HTR-8/SVneo (cell line): Measurements from ENCODE around the gene ADORA1.

Source experiments
- DNase-seq: peaks from one replicate; pipeline ENCODE4 v3.0.0; 2011; ENCODE audit warnings: low spot score, mixed read lengths; ENCODE audit not compliant: insufficient read length
- FAIRE-seq: peaks from 2 replicates; lab custom pipeline; 2011; peaks lifted over from hg19 to GRCh38; lab: Jason Lieb, UNC

Gene ADORA1

GRCh38 chr1:203200916-203201315 lies 73.4 kb downstream of the ADORA1 start:
- FAIRE-seq (no peak), DNase-seq (no peak)

GRCh38 chr1:203201516-203202205 lies 74.1 kb downstream of the ADORA1 start:
- DNase-seq (no peak), FAIRE-seq (no peak)

- peak; percentile 70 for DNase-seq
- peak; percentile 68 for FAIRE-seq
These were observed 75.1 kb downstream of the ADORA1 start for GRCh38 chr1:203202431-203203245.

GRCh38 chr1:203204756-203205155 lies 77.2 kb downstream of the ADORA1 start:
- no peak for DNase-seq
- no peak for FAIRE-seq

- DNase-seq: no peak
- FAIRE-seq: peak; percentile 20
These were observed 78.7 kb downstream of the ADORA1 start for GRCh38 chr1:203206129-203206687.

- no peak for FAIRE-seq
- no peak for DNase-seq
These were observed 80.2 kb downstream of the ADORA1 start for GRCh38 chr1:203207751-203208150.

- DNase-seq (no peak), FAIRE-seq (no peak)
These were observed 80.7 kb downstream of the ADORA1 start for GRCh38 chr1:203208181-203208580.

- DNase-seq: no peak
- no peak for FAIRE-seq
These were observed 82.8 kb downstream of the ADORA1 start for GRCh38 chr1:203210350-203210749.

- FAIRE-seq (no peak), DNase-seq (no peak)
These were observed 83.5 kb downstream of the ADORA1 start for GRCh38 chr1:203210988-203211387.

- DNase-seq: no peak
- no peak for FAIRE-seq
These were observed 84.3 kb downstream of the ADORA1 start for GRCh38 chr1:203211812-203212211.

GRCh38 chr1:203213126-203213525 lies 85.6 kb downstream of the ADORA1 start:
- DNase-seq (no peak), FAIRE-seq (no peak)

GRCh38 chr1:203214871-203215270 lies 87.3 kb downstream of the ADORA1 start:
- DNase-seq (no peak), FAIRE-seq (no peak)

- DNase-seq: no peak
- FAIRE-seq: no peak
These were observed 88.0 kb downstream of the ADORA1 start for GRCh38 chr1:203215573-203215972.

GRCh38 chr1:203216274-203217138 lies 89.0 kb downstream of the ADORA1 start:
- FAIRE-seq (no peak), DNase-seq (peak; percentile 76)
